Stimulated activated CD8-positive, alpha-beta memory T cell treated with anti-CD3 and anti-CD28 coated beads, Interleukin-15, amount 100 ng/mL, for 4 hours (primary cell): ENCODE results near the gene HERC3.

Source experiments
- DNase-seq, 2 donors: peaks; one replicate each; pipeline ENCODE4 v3.0.0-alpha.2; 2020; ENCODE audit warnings: low read depth in 2 of 2

The HERC3 gene

DNA sequence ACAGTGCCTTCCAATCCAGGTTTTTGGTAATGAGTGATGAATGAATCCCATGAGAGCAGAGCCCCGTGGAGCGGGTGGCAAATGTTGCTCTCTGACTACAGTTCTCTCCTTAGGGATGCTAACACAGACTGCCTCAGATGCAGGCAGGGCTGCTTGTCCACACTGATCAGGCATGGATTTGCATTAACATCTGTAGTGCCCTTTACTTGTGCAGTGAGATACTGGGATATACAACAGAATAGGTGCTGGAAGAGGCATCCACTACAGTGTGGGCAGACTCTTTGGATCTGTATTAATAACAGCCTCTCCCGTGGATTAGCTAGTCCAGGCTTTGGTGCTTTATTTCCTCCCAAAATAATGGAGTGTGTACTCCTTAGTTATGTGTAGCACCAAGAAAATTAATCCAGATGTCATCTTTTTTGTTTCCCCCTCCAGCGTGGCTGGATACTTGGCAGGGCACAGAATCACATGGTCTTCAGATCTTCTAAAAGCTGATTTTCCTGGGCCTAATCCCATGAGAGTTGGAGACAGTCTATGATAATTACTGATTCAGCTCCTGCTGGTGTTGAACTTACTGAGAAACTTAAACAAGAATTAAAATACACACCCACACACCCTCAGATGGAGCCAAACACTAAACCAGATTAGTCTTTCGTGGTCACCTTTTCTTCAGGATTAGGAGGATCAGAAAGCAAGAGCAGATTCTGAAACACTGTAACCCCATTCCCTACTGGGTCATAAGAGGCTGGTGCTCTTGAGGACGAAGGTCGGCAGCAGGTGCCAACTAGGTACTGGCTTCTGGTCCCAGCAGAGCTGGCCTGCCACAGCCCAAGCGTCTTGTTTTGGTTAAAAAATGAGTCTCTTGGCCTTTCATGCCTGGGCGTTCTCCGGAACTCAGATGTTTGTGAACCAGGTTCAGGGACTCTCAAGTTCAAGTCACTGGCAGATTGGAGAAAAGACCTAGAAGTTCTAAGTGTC is 128.5 kb downstream of the HERC3 start:
- DNase-seq, result no peak

DNA sequence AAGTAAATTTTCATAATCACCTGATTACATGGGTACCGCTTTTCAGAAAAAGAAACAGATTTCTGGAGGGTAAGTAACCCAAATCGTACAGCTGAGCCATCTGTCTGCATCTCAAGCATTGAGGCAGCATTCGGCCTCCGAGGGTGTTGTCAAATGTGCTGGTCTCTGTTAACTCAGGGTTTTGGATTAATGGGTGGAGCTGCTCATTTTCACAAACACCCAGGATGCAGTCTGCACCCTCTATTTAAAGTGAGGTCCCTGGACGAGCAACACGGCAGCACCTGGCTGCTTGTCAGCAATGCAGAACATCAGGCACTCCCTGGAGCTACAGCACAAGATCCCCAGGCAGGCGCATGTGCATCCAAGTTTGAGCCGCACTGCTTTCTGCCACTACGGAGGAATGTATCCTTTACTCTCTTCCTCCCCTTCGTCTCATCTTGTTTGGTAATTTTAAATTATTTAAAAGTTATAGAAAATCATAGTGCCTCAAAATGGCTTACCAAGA is 130.0 kb downstream of the HERC3 start:
- no peak for DNase-seq

DNA sequence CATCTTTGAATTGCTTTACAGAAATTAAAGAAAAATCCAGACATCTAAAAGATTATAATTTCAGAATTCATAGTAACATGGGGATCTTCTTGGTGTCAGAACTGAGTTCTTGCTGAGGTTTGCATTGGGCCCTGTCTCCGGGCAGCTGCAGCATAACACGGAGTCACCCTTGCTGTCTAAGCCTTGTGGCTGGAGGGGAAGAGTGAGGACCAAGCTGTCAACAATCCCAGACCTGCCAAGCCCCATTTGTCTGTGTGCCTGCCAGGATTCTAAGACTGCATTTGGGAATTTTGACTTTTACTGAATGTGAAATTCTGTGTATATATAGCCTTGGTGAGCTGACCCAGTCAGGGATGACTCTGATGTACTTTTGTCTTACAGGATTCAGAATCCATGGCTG is 130.5 kb downstream of the HERC3 start:
- DNase-seq, result no peak

DNA sequence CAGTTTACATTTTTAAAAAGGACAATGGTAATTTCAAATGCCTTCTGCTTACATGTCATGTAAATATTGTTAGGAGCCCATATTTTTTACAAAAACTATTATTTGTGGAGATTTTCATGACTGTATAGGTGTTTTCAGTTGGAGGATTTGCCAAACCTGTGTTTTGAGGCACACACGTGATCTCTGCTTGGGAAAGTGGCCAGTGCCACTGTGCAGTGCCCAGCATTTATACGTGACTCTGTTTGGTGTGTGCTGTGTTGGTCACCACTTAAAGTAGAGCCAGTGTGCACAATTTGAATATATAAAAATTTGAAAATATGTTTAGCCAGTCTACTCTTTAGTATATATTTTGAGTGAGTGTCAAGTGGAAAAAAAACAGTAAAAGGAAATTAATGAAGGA is 132.1 kb downstream of the HERC3 start:
- no peak for DNase-seq

DNA sequence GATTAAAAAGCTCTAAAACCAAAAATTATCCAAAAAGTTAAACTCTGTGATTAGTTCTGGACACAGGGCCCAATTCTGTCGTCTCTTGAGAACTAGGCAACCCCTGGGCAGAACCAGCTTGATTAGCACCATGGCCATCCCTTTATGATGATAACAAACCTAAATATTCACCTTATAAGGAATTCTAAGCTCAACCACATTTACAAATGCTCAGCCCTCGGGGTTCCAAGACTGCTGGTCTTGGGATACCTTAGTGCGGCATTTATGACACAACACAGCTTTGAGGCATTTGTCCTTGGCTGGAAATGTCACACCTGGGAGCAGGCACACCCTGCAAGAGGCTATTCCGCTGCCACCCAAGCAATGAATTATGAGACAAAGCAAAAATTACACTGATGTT is 132.9 kb downstream of the HERC3 start:
- DNase-seq, result no peak

DNA sequence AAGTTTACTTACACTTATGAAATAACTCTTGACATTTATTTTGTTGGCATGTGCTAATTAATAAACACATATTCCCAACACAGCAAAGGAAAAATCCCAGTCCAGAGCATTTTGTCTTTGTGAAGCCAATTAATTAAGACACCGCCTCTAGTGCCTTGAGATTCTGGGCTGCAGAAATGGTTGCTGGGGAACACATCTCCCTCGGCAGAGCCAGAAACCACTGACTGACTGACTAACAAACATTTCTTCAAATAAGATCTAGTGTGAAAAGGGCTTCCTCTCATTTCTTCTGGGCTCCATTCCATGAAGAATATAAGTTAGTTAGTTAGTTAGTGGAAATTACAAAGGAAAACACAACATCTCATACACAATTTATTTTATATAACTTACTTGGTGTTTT is 133.7 kb downstream of the HERC3 start:
- DNase-seq, result no peak

DNA sequence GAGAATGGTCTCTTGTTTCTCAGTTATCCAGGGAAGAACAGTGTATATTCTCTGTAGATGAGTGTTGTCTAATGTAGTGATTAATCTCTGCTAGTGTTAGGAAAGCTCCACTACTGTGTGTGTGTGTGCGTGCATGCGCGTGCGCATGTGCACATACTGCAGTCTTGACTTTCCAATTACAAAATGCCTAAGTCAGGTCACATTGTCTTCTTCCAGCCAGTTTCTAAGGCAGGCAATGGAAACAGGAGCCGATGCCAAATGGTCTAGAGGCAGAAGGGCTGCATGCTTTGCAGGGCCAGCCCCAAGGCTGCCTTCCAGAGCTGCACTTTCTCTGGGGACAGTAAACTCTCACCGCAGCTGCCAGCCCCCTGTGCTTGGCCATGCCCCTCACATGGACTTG is 135.9 kb downstream of the HERC3 start:
- no peak for DNase-seq

DNA sequence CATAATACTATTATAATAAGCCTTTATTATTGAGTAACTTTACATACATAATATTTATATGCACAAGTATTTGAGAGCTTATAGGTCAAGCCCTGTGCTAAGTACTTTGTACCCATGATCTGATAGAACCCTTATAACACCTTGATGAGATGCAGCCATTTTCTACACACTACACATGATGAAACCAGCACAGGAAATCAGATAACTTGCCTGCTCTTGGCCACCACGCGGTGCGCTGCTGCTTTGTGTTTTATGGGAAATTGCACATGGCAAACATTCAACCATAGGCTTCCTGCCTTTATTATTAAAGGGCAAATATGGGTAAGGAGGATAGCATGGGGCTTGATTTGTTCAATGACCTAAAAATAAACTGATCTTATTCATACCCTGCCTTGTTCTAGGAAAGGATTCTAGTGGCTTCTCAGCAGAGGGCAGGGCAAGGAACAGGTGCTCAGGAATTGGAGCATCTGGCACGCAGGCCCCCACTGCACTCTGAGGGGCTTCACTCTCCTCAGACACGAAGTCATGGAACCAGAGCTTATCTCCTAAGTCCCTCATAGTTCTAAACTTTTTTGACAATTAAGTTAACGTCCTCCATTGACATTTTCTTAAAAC is 137.0 kb downstream of the HERC3 start:
- DNase-seq, result no peak

DNA sequence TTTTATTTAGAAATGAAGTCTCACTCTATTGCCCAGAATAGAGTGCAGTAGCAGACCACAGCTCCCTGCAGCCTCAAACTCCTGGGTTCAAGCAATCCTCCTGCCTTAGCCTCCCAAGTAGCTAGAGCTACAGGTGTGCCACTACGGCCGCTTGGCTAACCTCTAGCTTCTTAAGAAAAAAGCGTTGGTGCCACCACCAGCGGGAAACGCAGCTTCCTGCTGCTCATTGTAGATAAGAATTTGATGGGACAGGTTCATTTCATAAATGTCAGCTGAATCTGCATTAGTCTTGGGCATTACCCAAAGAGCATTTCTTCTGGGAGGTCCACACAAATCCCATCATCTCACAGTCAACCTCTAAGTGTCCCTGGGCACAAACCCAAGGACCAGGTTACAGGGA is 138.5 kb downstream of the HERC3 start:
- DNase-seq, result no peak

DNA sequence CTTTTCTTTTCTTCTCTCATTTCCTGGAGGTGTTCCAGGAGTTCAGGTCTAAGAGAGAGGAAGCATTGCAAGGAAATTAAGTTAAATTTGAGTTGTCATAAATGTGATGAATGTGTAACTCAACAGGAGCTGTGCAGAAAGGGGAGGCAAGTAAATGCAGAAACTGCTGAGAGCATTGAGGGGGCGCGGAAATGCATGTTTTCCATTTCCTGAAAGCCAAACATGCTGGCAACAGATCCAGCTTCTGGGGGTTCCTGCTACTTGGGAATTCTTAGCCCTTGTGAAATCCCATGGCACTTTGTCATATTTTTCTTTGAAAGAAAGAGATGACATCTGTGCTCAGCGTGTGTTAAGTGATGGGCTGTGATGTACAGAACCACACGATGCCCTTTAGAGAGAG is 139.1 kb downstream of the HERC3 start:
- no peak for DNase-seq

DNA sequence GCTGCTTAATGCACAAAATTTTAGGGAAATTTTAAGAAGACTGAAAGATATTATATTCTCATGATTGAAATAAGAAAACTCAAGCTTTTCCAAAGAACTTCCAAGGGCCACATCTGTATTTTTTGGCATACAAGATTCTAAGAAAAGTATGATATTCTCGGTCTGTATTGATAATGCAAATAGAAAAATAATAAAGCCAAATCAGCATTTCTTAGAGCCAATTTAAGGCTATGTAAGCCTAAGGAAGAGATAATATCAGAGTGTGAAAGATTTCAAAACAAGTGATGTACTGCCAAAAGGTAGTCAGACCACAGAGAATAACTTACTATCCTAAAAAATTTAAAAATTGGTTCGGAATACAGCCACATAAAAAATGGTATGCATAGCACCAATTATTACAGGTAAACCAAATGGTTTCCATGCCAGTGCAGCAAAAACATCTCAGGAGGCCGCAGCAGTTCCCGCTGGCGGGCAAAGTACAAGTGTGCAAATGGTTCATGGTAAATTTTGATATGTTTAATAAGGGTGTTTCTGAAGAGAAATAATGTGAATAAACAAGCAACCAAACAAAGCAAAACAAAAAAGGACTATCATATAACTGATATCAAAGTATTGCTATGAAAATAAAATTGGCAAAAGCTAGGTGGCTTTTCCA is 140.6 kb downstream of the HERC3 start:
- no peak for DNase-seq

DNA sequence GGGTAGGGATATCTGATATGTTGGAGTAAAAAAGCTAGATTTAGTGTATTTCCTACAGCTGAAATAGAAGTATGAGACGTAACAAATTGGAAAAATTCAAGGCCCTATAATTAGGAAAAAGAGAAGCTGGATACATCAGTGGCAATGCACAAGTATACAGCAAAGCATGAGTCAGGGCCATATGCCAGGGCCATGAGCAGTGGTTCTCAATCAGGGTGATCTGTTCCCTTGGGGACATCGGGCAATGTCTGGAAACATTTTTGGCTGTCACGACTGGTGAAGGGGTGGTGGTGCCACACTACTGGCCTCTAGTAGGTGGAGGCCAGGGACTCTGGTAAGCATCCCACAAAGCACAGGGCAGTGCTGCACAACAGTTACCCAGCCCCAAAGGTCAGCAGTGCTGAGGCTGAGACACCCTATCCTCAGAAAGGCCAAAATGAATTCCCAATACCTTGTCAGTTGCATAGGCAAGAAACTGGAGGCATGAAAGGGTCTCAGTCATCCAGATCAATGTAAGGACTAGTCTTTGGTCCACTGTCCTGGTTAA is 142.2 kb downstream of the HERC3 start:
- no peak for DNase-seq

DNA sequence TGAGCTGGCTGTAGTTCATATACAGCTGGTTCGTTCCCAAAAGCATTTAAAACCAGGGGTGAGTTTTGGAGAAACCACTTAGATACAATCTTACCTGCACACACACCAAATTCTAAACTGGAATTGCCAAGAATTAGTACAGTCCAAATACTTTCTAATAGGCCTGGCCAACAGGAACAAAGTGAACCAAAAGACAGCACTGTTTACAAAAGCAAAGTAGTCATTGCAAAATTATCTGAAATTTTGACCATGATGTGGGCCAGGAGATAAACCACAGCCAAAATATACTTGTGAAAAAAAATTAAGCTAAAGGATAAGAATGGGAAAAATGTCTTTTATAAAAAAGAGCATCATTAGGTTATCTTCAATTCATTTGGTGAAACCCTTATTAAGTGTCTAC is 143.3 kb downstream of the HERC3 start:
- DNase-seq, result no peak

DNA sequence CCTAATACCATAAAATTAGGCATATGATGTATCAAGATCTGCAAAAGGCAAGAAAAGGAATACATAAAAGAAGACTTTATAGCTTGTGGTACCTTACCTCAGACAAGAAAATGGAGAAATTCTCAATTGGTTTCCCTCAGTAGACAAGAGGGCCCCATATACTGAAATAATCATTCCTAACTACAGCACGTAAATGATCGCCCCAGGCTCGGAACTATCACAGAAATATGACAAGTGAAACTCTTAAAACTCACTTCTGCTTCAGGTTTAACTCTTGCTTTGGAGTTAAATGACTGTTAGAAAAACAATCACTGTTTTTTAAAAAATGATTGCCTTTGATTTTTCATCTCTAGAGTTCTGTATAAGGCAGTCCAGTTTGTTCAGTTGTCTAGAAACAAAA is 144.0 kb downstream of the HERC3 start:
- no peak for DNase-seq

DNA sequence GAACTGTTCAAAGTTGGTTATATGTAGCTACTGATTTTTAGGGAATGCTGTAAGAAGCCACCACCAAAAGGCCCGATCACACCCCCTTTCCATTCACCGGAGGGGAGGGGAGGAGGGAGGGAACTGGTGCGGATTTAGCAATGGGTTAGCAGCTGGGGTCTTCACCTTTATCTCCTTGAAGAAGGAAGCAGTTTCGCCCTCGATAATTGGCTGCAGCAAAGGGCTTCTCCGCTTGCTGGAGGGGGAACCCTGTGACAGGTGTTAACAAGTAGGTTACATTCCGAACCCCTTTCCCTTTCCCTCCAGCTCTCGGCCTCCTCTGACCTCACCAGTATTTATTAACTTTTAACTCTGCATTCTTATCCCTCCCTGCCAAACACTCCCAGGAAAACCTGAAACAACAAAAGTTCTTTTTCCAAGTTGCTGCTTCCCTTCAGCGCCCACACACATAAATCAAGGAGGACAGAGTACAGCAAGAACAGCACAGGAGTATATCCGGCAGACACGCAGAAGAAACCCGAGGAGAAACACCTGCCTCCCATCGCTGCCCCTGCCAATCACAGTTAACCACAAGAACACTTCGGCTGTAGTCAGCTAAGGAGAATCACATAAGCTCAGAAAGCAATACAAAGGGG is 145.1 kb downstream of the HERC3 start:
- no peak for DNase-seq

DNA sequence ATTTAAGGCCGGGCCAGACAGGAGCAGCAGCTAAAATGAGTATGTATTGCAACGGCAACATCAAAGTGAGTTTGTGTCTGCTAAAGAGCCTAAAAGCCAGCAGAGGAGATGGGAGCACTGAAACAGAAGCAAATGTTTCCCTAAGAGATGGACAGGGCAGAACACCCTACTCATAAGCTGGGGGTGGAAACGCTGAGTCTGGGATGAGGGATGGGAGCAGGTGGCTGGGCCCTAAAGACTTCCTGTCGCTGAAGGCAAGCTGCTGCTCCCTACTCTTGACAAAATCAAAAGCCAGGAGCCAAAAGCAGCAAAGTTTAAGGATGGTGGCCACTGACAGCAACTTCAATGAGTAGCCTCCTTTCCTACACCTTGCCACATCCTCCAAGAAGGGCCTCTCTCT is 145.9 kb downstream of the HERC3 start:
- DNase-seq, result no peak

DNA sequence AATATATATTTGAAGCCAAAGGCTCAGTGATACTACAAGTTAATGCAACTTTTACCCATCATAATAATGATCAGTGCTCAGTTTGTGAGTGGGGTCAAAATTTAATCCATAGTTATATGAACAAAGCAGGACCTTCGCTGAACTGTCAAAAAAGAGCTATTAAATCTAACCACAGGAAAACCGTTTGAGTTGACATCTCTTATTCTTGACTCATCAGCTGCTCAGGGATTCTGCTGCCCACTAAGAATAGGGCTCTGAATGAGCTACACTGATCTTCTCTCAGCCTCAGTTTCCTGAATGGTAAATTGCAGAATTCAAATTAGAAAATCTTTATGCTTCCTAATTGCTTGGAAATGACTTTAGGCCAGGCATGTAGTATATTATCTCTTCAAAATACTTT is 150.3 kb downstream of the HERC3 start:
- no peak for DNase-seq

DNA sequence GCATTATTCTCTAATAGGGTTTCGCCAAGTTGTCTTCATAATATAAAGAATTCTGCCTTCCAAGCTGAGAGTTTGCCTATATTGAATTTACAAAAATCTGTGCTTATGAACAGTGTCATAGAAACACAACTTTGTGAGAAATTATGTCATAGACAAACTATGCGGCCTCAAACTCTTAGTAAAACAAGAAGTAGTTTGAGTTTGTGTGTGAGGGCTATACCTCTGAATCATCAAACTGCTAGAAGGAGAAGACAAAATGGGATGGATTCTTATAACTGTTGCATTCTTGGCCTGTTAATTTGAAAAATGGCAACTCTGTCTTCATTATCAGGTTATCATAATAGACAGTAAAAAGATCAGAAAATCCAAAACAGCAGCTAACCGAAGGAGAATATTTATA is 151.4 kb downstream of the HERC3 start:
- DNase-seq, result no peak

DNA sequence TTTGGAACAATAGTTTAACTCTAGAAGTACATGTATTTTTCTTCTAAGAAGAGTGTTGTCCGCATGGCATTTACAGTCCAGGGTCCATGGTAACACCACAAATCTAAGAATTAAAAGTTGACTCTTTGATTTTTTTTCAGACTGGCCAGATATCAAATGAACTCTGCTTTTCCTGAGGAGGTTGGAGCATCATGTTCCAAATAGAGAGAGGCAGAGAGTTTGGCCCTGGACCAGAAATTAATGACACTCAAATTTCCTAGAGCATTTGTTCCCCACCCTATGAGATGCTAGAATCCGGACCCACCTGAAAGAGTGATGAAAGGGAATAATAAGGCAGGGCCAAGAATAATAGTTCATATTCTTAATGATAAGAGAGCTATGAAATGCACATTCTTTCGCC is 152.3 kb downstream of the HERC3 start:
- DNase-seq, result no peak

DNA sequence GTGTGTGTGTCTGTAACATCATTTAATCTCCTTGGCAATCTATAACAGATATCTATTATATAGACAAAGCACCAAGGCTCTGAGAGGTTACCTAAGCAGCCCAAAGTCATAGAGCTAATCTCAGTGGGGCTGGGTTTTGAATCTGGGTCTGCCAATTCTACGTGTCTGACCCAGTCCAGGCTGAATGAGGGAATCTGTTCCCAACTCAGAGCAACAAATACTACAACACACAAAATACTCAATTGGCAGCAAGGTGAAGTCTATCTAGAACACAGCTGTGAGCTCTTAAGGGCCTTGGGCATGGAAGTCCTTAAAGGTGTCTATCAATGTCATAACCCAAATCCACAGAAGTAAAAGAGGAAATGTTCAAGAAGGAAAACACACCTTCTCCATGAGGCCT is 152.9 kb downstream of the HERC3 start:
- DNase-seq, result no peak

DNA sequence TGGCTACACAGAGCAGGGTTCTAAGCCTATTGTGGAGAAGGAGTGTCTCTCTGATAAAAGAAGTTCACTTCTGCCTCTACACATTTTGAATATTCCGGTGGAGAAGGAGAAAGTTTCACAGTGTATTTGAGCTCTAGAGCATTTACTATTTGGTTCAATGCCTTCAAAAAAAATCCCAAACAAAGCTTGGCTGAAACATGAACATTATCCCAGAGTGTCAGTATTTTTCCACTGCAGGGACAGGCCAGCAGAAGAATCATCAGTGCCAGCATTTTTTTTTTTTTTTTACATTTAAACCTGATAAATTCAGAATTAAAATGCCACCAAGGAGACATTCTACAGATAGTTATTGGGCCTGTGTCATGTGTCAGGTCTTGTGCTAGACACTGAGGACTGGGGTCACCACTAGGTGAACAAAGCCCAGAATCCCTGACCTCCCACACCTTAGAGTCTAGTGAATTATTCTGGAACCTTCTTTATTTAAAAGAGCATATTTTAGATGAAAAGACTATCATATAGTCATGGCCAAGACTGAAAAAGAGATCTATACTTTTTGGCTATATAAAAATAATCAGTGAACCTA is 153.4 kb downstream of the HERC3 start:
- no peak for DNase-seq

DNA sequence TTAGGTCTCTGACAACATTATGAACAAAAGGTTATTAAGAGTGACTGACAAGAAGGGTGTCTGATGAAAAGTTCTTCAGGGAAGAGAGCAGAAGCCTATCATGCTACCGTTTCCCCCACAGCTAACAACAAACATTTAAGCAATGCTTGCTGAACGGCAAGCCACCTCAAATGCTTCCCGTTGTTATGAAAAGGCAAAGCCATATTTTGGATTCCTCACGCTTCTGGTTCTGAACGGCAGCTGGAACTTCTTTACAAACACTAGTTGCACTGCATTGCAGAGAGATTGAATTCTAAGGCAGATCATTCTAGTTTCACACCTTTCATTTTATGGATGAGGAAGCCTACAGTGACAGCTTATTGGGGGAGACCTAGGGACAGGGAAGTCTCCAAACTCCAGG is 153.9 kb downstream of the HERC3 start:
- DNase-seq, result no peak
